ENCODE data around the gene MAP3K9. TPM values are rescaled to one million over a fixed set of nuclear protein-coding genes. Genes with fewer than 3 reads are reported as not detected.

The MAP3K9 gene
- total and polyA plus RNA-seq, 2 of the 8 experiments (the other 6 are each of a cell fraction or from before 2014, with no cell fraction given), result 9.8 to 24.7 TPM

DNA sequence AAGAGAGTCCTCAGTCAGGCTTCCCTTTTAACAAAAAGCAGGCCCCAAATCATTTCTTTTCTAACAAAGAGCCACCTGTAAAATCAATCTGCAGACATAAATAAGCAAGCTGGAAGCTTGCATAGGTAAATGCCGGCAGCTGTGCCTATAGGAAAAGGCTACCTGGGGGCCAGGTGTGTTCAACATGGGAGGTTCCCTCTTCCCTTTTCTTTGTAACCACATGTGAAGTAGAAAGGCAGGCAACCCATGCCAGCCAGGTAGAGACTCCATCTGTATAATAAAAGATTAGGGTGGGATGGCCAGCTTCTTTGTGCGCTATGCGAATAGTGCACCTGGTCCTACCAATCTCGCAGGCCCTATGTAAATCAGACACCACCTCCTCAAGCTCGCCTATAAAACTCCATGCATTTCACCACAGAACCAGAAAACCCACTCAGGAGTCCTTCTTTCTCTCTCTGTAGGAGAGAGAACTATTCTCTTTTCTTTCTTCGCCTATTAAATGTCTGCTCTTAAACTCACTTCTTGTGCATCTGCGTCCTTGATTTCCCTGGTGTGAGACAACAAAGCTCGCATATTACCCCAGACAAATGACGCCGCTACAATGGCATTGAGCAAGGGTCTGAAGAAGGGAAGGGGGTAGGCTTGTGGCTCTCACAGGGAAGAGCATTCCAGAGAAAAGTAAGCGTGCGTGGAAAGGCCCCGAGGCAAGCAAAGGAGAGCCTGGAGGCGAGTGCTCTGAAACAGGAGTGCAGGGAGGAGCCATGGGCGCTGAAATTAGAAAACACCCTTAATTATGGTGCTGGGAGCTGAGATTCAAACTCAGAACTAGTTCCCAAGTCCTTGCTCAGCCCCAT is 100.4 kb downstream of the MAP3K9 start (continued):
- 0 out of 2 replicates have a peak, but pooled peaks have one; percentile 2 for TF ChIP-seq TAF1 (IDR thresholded peaks at IDR 0.05; ENCODE audit: low read depth, low read length)
- no peak for TF ChIP-seq CREB1 (IDR thresholded peaks at IDR 0.05)
- TF ChIP-seq RAD21 (IDR thresholded peaks at IDR 0.05 in 1 of 2, conservative IDR thresholded peaks at IDR 0.05 in 1 of 2; ENCODE audit: low read depth in 2 of 2, low read length in 2 of 2), result no peak
- no peak for TF ChIP-seq ATF2 (IDR thresholded peaks at IDR 0.05; ENCODE audit: low read length)
- TF ChIP-seq BACH1 (IDR thresholded peaks at IDR 0.05; ENCODE audit: low read length), result no peak
- no peak for TF ChIP-seq RNF2 (IDR thresholded peaks at IDR 0.05; ENCODE audit: borderline replicate concordance, low read depth, low read length, missing control alignments, poor library complexity, severe bottlenecking)
- no peak for TF ChIP-seq RXRA (IDR thresholded peaks at IDR 0.05; ENCODE audit: insufficient read depth, low read depth, low read length)
- no peak for TF ChIP-seq PHF8 (conservative IDR thresholded peaks at IDR 0.05; ENCODE audit: low read depth, low read length)
- no peak for TF ChIP-seq HDAC6 (IDR thresholded peaks at IDR 0.05; ENCODE audit: low read depth, low read length)
- TF ChIP-seq JUND (IDR thresholded peaks at IDR 0.05; ENCODE audit: low read length), result no peak
- TF ChIP-seq GABPA (IDR thresholded peaks at IDR 0.05; ENCODE audit: borderline replicate concordance, insufficient read depth, low read length), result no peak
- TF ChIP-seq MAFK (IDR thresholded peaks at IDR 0.05; ENCODE audit: low read depth, low read length), result no peak
- no peak for TF ChIP-seq CBX8 (IDR thresholded peaks at IDR 0.05; ENCODE audit: borderline replicate concordance, low read depth, low read length)
- no peak for TF ChIP-seq BRCA1 (IDR thresholded peaks at IDR 0.05; ENCODE audit: low read depth, low read length)
- TF ChIP-seq SRF (IDR thresholded peaks at IDR 0.05; ENCODE audit: low read depth, low read length), result no peak
- TF ChIP-seq GTF2F1 (IDR thresholded peaks at IDR 0.05; ENCODE audit: borderline replicate concordance, low read depth, low read length), result no peak
- no peak for TF ChIP-seq KDM1A (IDR thresholded peaks at IDR 0.05; ENCODE audit: borderline replicate concordance, low read length)
- TF ChIP-seq SIN3A (conservative IDR thresholded peaks at IDR 0.05 in 1 of 2, IDR thresholded peaks at IDR 0.05 in 1 of 2; ENCODE audit: low read depth in 1 of 2, low read length in 2 of 2), result no peak
- TF ChIP-seq, protein P1, sequence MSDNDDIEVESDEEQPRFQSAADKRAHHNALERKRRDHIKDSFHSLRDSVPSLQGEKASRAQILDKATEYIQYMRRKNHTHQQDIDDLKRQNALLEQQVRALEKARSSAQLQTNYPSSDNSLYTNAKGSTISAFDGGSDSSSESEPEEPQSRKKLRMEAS (IDR thresholded peaks at IDR 0.05), result peak; percentile 54; the same call in 1 of the 2 replicates

All from H1 (cell line).